Measurements from ENCODE around the gene THEM5. TPM values are rescaled to one million over a fixed set of nuclear protein-coding genes. Genes with fewer than 3 reads are reported as not detected.

THEM5 gene
- total RNA-seq, 4 donors from 2014 or later, result not detected

- Histone ChIP-seq H3K27ac (no peak overlapping the region), H3K4me3 (replicated peaks in 1 of 3) (no peak overlapping the region), H3K4me1 (no peaks in the 10 kb centered on the region), H3K9me3 (no peaks in the 10 kb centered on the region), H3K36me3 (no peaks in the 10 kb centered on the region), H3K27me3 (no peaks in the 10 kb centered on the region)
- intact Hi-C loops (cut with DNase I), result no loop called here
- 89 to 96% methylated on average over 4 of the region's 4 CpGs for WGBS, 2 donors
- DNase-seq, result no peak
- no peak for TF ChIP-seq CTCF (IDR thresholded peaks at IDR 0.05)
- TF ChIP-seq POLR2A (IDR thresholded peaks at IDR 0.05), result no peak
These were observed 779 bp downstream of the THEM5 start for GRCh38 chr1:151852733-151853132.

DNA sequence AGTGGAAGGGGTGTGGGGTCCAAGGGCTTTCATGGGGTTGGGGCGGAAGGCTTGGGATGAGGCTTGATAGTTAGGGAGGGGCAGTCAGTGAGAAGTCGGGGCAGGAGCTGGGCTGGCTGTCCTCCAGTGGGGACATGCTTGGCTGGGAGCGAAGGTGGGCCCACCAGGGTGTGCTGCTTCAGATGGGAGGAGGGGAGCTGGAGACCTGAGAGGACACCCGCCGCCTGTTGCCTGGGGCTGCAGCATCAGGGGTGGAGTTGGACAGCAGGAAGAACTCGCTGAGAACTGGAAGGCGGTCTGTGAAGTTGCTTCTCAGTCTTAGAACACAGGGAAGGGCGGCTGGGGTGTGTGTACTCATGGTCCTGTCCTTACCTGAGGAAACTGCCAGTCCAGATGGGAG lies 1.6 kb downstream of the THEM5 start:
- no peaks in the 10 kb centered on the region for H3K4me1 ChIP-seq
- intact Hi-C loops (cut with DNase I), result no loop called here
- no peak for DNase-seq
- no peak overlapping the region for H3K27ac ChIP-seq
- WGBS, 2 donors, result 60 to 64% methylated on average over 8 of the region's 8 CpGs
- H3K4me3 ChIP-seq (replicated peaks in 1 of 3), result no peak overlapping the region
- H3K36me3 ChIP-seq, result no peaks in the 10 kb centered on the region
- no peaks in the 10 kb centered on the region for H3K27me3 ChIP-seq
- H3K9me3 ChIP-seq, result no peaks in the 10 kb centered on the region
- TF ChIP-seq POLR2A (IDR thresholded peaks at IDR 0.05) (no peak), CTCF (IDR thresholded peaks at IDR 0.05) (no peak)

DNA sequence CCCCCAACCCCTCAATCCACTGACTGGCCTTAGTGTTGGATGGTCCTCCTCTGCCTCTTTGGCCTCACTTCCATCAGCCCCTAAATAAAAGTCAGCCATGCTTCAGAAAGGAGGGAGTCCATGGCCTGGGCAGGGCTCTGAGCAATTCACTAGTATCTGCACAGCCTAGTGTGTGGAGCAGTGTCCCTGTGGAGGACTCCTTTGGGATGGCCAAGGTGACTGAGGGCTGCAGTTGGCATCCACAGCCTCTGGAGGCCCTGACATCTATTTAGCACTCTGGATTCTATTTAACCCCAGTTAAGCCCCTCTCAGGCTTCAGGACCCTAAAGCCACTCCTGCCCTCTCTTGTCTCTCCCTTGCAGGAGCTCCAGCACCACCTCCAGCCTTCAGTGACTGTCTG lies 3.6 kb downstream of the THEM5 start:
- no peak overlapping the region for H3K4me3 ChIP-seq (replicated peaks in 1 of 3)
- H3K27me3 ChIP-seq, result no peaks in the 10 kb centered on the region
- DNase-seq, result no peak
- no peak for TF ChIP-seq CTCF (IDR thresholded peaks at IDR 0.05)
- no peak for TF ChIP-seq POLR2A (IDR thresholded peaks at IDR 0.05)
- H3K9me3 ChIP-seq, result no peaks in the 10 kb centered on the region
- no peak overlapping the region for H3K27ac ChIP-seq
- intact Hi-C loops (cut with DNase I), result no loop called here
- H3K36me3 ChIP-seq, result no peaks in the 10 kb centered on the region
- no peaks in the 10 kb centered on the region for H3K4me1 ChIP-seq

GRCh38 chr1:151849126-151849525 lies 4.4 kb downstream of the THEM5 start:
- Histone ChIP-seq H3K4me3 (replicated peaks in 1 of 3) (no peak overlapping the region), H3K36me3 (no peaks in the 10 kb centered on the region), H3K27me3 (no peaks in the 10 kb centered on the region), H3K9me3 (no peaks in the 10 kb centered on the region), H3K27ac (no peak overlapping the region), H3K4me1 (no peaks in the 10 kb centered on the region)
- intact Hi-C loops (cut with DNase I), result no loop called here
- DNase-seq, result no peak
- TF ChIP-seq POLR2A (IDR thresholded peaks at IDR 0.05) (no peak), CTCF (IDR thresholded peaks at IDR 0.05) (no peak)
- WGBS, 2 donors, result 59 to 70% methylated on average over 3 of the region's 3 CpGs

DNA sequence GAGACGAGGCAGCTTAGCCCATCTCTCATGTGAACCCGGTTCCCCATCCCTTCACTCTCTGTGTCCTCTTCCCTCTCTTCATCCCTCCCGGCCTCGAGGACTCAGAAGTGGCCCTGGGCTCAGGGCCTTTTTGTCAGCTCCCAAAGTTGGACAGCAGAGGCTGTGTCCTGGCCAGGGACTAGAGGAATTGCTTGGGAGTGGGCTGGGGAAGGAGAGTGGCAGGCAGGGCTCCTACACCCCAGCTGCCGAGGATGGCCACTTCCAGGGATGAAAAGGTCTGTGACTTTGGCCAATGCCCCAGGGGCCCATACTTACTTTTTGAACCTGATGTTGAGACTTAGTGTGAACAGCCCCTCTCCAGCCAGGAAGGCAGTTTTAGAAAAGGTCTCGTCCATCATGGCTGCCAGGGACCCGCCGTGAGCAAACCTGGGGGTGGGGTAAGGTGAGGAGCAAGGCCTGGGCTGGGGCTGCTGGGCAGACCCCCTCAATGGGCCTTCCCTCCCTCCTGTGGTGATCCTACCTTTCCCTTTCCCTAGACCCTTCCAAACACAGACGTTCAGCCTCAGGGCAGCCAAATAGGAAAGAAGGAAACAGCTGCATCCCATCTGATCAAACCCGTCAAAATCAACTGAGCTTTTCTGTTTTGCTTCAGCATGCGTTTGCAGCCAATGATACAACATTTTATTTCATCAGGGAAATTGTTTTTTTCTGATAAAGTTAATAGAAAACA lies 5.5 kb downstream of the THEM5 start:
- Histone ChIP-seq H3K27me3 (no peaks in the 10 kb centered on the region), H3K4me3 (replicated peaks in 1 of 3) (no peak overlapping the region), H3K36me3 (no peaks in the 10 kb centered on the region), H3K27ac (no peak overlapping the region), H3K4me1 (no peaks in the 10 kb centered on the region), H3K9me3 (no peaks in the 10 kb centered on the region)
- TF ChIP-seq POLR2A (IDR thresholded peaks at IDR 0.05) (no peak), CTCF (IDR thresholded peaks at IDR 0.05) (no peak)
- intact Hi-C loops (cut with DNase I), result no loop called here
- 64 to 73% methylated on average over 11 of the region's 11 CpGs for WGBS, 2 donors
- no peak for DNase-seq
